DOHH2 (cell line): ENCODE measurements around the gene DMD.

ENCODE experiments used
- EZH2phosphoT487 ChIP-seq: fragments of 200-600 bp; sonication (generic); IDR thresholded peaks from 2 replicates; pipeline ENCODE4 v1.6.1; 2017; ENCODE audit warnings: borderline replicate concordance, mild to moderate bottlenecking, antibody characterized with exemption, low read length, moderate library complexity, mixed read lengths
- TF ChIP-seq, protein P1 (sequence below): fragments of 200-600 bp; sonication (generic); IDR thresholded peaks from one replicate; pipeline ENCODE4 v1.5.1; 2014; ENCODE audit warnings: antibody characterized with exemption, mild to moderate bottlenecking, low read depth, low read length; ENCODE audit not compliant: poor library complexity, severe bottlenecking

DNA sequence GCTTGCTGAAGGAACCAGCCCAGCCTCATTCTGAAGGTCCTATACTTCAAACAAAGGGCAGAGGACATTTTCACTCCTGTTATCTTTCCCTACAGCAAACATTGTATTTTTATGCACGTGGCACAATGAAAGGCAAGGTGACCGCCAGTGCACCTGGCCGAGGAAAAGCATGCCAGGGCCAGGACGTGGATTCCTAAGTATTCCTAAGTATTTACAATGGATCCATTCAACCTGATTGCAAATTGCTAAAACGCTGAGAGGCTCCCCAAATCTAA lies 2011.6 kb downstream of the DMD start:
- TF ChIP-seq, protein P1, sequence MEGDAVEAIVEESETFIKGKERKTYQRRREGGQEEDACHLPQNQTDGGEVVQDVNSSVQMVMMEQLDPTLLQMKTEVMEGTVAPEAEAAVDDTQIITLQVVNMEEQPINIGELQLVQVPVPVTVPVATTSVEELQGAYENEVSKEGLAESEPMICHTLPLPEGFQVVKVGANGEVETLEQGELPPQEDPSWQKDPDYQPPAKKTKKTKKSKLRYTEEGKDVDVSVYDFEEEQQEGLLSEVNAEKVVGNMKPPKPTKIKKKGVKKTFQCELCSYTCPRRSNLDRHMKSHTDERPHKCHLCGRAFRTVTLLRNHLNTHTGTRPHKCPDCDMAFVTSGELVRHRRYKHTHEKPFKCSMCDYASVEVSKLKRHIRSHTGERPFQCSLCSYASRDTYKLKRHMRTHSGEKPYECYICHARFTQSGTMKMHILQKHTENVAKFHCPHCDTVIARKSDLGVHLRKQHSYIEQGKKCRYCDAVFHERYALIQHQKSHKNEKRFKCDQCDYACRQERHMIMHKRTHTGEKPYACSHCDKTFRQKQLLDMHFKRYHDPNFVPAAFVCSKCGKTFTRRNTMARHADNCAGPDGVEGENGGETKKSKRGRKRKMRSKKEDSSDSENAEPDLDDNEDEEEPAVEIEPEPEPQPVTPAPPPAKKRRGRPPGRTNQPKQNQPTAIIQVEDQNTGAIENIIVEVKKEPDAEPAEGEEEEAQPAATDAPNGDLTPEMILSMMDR = no peak
- TF ChIP-seq EZH2phosphoT487 = no peak
